MM.1S (cell line): ENCODE measurements around the gene ZMIZ1.

ENCODE experiments used
- CTCF ChIP-seq: fragments of 300-600 bp; sonication (generic); IDR thresholded peaks from 2 replicates; pipeline ENCODE4 v1.5.1; 2016; ENCODE audit warnings: antibody characterized with exemption, low read length, mixed read lengths
- EZH2 ChIP-seq: fragments of 300-600 bp; sonication (generic); optimal IDR thresholded peaks from 2 replicates; pipeline ENCODE3; 2017; ENCODE audit warnings: low read depth, mild to moderate bottlenecking, antibody characterized with exemption, low read length, mixed read lengths
- EZH2phosphoT487 ChIP-seq: fragments of 300-600 bp; sonication (generic); IDR thresholded peaks from 2 replicates; pipeline ENCODE4 v1.6.1; 2018; ENCODE audit warnings: antibody characterized with exemption, low read length

GRCh38 chr10:79093658-79094411 is 25.1 kb downstream of the ZMIZ1 start:
- TF ChIP-seq CTCF (no peak), EZH2phosphoT487 (no peak), EZH2 (no peak)
